T1000 (cell line): ENCODE measurements around the gene SLC25A1.
"Not testable (repeated sequence)": the region's sequence is repeated elsewhere in the genome, so short reads cannot be mapped to it uniquely, and the experiment has no call there.

ENCODE experiments used
- DNase-seq: peaks from one replicate; lab custom pipeline; 2025; ENCODE audit warnings: mixed read lengths; lab: John Stamatoyannopoulos, UW

SLC25A1 gene

GRCh38 chr22:19206287-19206686, 27.8 kb upstream of the SLC25A1 start:
- DNase-seq: no peak

- DNase-seq: no peak
Observed at GRCh38 chr22:19204640-19205039, 26.1 kb upstream of the SLC25A1 start.

- DNase-seq: no peak
Observed at GRCh38 chr22:19203834-19204233, 25.3 kb upstream of the SLC25A1 start.

DNA sequence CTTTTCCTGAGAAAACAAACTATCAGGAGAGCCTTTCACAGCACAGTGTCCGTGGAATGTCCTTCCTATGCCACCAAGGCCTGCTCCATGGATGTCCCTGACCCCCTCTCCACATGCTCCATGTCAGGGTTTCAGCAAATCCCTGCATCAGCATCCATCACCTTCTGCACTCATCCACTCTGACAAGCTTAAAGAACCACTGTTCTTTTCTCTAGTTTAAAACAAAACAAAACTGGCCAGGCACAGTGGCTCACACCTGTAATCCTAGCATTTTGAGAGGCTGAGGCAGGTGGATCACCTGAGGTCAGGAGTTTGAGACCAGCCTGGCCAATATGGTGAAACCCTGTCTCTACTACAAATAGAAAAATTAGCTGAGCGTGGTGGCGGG, 24.3 kb upstream of the SLC25A1 start:
- not testable (repeated sequence) for DNase-seq

DNA sequence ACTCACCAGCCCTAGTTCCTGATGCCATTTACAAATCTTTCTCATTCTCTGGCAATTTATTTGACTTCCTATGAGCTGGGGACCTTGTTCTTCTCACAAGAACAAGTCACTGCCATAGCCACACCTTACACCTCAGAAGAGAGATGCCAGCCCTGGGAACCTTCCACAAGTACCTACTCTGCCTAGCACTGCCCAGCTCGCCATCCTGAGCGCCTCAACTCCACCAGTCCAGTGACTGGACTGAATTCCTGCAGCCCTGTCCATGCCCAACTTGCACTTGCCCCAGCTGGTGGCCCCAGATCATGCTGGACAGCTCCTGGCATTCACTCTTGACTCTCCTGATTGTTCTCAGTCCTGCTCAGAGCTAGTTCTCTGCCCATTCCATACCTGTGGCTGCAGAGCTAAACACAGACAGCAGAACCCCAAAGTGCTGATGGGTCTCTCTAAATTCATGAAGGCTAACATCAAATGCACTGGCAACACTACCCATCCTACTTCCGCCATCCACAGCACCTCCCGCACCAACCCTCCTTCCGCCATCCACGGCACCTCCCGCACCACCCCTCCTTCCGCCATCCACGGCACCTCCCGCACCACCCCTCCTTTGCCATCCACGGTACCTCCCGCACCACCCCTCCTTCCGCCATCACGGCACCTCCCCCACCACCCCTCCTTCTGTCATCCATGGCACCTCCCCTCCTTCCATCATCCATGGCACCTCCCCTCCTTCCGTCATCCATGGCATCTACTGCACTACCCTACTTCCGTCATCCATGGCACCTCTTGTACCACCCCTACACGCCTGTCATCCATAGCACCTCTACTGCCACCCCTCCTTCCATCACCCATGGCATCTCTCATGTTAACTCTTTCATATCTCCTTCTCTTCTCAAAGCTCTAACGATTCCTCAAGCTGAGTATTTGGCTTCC, 23.6 kb upstream of the SLC25A1 start:
- DNase-seq: no peak

DNA sequence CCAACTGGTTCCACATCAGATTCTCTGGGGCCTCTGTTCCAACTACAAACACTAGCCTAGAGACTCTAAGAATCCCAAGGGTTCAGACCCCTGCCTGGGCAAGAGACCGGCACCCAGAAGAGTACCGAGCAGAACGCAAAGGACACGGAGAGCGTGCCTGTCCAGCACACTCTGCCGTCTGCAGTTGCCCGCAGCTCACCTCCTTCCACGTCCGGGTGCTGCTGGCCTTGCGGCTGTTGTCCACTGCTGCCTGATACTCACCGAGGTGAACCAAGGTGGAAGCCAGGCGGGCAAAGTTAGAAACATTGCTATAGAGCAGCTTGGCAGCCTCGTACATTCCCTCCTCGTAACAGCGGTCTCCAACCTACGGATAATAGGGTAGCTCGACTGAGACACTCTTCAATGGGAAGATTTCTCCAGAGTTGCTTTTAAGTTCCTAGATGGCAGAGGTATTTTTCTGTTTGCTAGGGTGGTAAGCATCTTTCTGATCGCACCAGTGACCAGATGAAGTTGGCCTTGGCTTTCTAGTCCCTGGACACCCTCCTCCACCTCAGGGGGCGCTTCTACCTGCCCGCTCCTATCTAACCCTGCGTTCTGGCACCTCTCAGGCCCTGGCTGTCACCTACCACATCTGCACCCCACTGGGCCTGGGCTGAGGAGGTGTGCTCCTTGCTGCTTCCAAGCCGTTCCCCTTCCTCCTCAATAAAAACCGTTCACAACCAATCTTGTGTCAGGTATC, 22.8 kb upstream of the SLC25A1 start:
- DNase-seq: no peak

DNA sequence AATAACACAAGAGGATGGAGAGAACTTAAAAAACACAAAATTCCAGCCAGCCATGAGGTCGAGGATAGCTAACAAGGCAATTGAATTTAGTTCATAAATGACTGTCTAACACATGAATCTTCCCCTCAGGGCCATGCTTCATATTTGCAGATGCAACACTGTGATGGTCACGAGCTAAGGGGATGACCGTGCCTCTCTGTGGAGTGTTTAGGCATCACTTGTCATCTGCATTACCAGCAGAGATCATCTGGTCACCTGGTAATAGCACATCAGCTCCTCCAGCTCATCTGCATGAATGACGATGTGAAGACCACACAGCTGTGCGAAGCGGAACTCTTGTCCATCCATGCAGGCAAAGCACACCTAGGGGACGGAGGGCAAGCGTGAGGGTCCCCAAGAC, 20.9 kb upstream of the SLC25A1 start:
- DNase-seq: no peak

DNA sequence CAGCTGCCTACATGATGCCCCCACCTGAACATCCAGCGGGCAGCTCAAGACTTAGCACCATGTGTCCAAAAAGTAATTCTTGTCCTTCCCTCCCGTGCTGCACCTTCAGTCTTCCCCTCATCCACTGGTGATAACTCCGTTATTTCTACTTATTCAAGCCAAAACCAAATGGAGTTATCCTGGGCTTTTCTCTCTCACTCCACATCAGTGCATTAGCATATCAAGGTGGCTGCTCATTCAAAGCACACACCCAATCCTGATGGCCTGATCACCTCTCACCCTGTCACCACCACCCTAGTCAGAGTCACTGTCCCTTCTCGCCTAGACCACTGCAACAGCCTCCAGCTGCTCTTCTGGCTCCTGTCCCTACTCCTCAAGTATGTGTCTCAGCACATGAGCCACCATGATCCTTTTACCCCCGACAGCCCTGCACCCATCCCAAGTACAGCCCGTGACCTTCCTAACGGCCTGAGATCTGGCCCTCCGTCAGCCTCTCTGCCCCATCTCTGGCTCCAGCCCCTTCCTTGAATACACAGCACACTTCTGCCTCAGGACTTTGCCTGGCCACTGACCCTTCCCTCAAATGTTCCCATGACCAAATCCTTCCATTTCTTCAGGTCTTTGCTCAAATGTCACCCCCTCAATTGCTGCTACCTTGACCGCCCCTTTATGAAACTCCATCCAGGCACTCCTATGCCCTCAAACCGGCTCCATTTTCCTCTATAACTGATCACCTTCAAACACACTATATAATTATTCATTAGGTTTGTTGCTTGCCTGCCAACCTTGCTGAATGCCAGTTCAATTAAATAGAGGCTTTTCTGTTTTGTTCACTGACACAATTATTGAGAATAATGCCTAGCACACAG, 19.7 kb upstream of the SLC25A1 start:
- no peak for DNase-seq

GRCh38 chr22:19196841-19197612, 18.5 kb upstream of the SLC25A1 start:
- DNase-seq: no peak

DNA sequence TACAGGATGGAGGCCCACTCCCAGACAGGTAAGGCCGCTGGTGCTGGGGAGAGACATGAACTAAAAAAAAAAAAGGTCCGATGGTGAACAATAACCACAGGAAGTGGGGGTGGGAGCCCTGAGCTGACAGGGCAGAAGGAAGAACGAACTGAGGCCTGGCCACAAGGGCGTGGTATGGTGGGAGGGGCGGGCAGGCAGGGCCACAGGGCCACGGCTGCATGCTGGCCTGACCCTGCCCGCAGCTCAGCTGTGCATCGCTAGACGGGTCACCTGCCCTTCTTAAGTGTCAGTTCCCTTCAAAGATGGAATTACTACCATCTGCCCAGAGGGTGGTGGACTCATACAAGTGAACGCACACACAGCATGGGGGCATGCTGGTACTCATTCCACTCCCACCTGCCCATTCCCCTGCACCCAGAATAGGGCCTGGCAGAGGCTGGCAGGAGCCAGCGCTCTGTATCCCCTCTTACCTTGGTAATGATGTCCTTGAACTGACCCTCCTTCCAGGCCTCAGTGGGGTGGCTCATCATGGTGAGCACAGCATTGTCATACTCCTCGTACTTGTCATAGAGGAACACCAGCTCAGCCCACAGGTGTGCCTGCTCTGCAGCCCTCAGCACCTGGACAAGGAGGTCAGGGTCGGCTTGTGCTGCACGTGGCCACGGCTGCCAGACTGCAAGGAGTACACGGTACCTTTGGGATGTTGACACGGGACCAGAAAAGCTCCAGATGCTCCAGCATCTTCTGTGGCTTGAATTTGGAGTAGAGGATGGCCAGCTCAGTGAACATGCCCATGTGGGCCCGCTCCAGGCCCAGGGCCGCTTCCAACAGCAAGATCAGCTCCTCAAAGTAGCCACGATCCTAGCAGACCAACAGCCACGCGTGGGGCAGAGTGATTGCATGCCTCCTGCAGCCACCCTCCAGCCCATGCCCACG, 17.5 kb upstream of the SLC25A1 start:
- DNase-seq: no peak

GRCh38 chr22:19194766-19195536, 16.4 kb upstream of the SLC25A1 start:
- DNase-seq: no peak

- no peak for DNase-seq
Observed at GRCh38 chr22:19193879-19194278, 15.3 kb upstream of the SLC25A1 start.

DNA sequence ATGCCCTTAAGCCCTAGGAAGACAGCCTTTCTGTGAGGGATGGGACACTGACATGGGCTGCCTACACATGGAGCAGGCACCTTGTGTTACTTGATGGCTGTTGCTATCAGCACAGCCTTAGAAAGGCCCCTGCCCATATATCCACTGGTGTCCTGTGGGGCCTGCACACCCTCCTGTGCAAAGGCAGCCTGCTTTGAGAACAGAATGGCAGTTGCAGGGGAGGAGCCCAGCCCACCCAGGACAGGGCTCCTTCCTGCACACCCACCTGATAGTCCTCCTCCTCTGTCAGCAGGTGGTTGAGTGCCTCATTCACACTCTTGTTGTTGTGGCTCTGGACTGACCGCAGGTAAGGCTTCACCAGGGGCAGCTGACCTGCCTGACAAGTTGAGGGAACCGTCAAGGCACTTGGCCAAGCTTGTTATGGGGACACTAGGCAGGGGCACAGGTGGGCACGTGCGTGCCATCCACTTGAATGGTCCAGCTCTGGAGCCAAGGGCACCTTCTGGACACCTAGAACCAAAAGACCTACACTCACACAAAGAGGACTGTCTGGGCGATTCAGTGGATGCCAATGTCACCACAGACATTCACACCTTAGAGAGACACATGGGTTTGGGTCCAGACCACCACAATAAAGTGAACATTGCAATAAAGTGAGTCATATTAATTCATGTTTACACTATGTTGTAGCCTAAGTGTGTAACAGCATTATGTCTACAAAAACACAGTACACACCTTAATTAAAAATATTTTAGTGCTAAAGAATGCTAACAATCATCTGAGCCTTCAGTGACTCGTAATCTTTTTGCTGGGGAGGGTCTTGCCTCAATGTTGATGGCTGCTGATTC, 9.4 kb upstream of the SLC25A1 start:
- no peak for DNase-seq

GRCh38 chr22:19184276-19184997, 5.9 kb upstream of the SLC25A1 start:
- DNase-seq: no peak

- DNase-seq: no peak
Observed at GRCh38 chr22:19183216-19183615, 4.7 kb upstream of the SLC25A1 start.

DNA sequence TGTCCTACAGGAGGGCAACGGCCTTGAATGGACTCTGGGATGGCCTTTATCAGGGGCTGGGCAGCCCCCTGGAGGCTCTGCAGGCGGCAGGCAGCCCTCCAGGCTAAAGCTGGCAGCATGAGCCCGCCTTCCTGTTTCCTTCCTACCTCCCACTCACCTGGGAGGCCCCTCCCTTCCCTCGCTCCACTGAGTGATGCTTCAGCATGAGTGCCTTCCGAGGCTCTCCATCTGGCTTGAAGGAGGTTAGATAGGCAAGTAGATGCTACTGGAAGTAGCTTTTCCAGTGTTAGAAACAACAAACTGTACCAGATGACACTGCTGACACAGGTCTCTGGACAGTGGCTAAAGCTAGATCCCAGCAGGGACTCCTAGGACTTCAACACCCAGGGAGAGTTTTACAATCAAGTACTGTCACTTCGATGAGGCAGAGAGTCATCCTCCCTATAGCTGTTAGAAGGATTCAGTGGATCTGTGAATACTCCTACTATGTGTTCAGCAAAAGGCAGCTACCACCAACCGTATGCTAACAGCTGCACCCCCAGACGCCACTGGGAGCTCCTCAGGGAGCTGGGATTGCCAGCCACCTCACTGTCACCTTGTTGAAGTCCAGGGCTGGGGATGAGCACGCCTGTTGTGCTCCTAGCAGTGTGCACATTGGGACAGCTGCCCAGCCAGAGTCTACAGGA, 4.1 kb upstream of the SLC25A1 start:
- DNase-seq: no peak

GRCh38 chr22:19181786-19182471, 3.4 kb upstream of the SLC25A1 start:
- DNase-seq: no peak
